Mesendoderm (in vitro differentiated cells): ENCODE measurements around the gene GAS2L2.
"Not testable (repeated sequence)": the region's sequence is repeated elsewhere in the genome, so short reads cannot be mapped to it uniquely, and the experiment has no call there.

Experiments used
- DNase-seq: peaks from one replicate; pipeline ENCODE4 v3.0.0; 2013
- H2AK5ac ChIP-seq: 2 replicates; pipeline ENCODE4 v1.6.1; 2013; ENCODE audit warnings: low read length, inconsistent platforms
- H2BK120ac ChIP-seq: 2 replicates; pipeline ENCODE4 v1.6.1; 2013; ENCODE audit warnings: low read depth, mild to moderate bottlenecking, low read length, moderate library complexity, mixed read lengths
- H2BK15ac ChIP-seq: replicated peaks from 2 replicates; pipeline ENCODE4 v1.6.1; 2013; ENCODE audit warnings: low read depth, mild to moderate bottlenecking, moderate library complexity
- H2BK5ac ChIP-seq: 2 replicates; pipeline ENCODE4 v1.6.1; 2013; ENCODE audit warnings: low read length, inconsistent platforms
- H3K18ac ChIP-seq: 2 replicates; pipeline ENCODE4 v1.6.1; 2013; ENCODE audit warnings: mild to moderate bottlenecking, low read length, mixed read lengths
- H3K23ac ChIP-seq: one replicate; pipeline ENCODE4 v1.6.1; 2013; ENCODE audit warnings: low read length
- H3K27ac ChIP-seq: 2 replicates; pipeline ENCODE4 v1.5.1; 2013; ENCODE audit warnings: low read depth, mild to moderate bottlenecking, inconsistent platforms, low read length, moderate library complexity
- H3K27me3 ChIP-seq: 2 replicates; pipeline ENCODE4 v1.6.1; 2013; ENCODE audit warnings: low read length, control low read depth, mild to moderate bottlenecking, inconsistent platforms; ENCODE audit not compliant: insufficient read depth, poor library complexity
- H3K36me3 ChIP-seq: 2 replicates; pipeline ENCODE4 v1.6.1; 2013; ENCODE audit warnings: low read length, inconsistent platforms; ENCODE audit not compliant: control insufficient read depth, insufficient read depth
- H3K4ac ChIP-seq: one replicate; pipeline ENCODE4 v1.6.1; 2013; ENCODE audit warnings: low read depth, mild to moderate bottlenecking, low read length, moderate library complexity
- H3K4me1 ChIP-seq: 2 replicates; pipeline ENCODE4 v1.6.1; 2013; ENCODE audit warnings: low read depth, low read length, inconsistent platforms; ENCODE audit not compliant: control insufficient read depth
- H3K4me2 ChIP-seq: 2 replicates; pipeline ENCODE4 v1.6.1; 2013; ENCODE audit warnings: low read length
- H3K4me3 ChIP-seq: 2 replicates; pipeline ENCODE4 v1.5.1; 2013; ENCODE audit warnings: mild to moderate bottlenecking, low read length
- H3K56ac ChIP-seq: one replicate; pipeline ENCODE4 v1.6.1; 2013; ENCODE audit warnings: low read length
- H3K79me1 ChIP-seq: 2 replicates; pipeline ENCODE4 v1.6.1; 2013; ENCODE audit warnings: low read length, inconsistent platforms
- H3K79me2 ChIP-seq: 2 replicates; pipeline ENCODE4 v1.6.1; 2013; ENCODE audit warnings: mild to moderate bottlenecking, low read length; ENCODE audit not compliant: control insufficient read depth, insufficient read depth
- H3K9ac ChIP-seq: 2 replicates; pipeline ENCODE4 v1.6.1; 2013; ENCODE audit warnings: low read length, inconsistent platforms
- H4K5ac ChIP-seq: one replicate; pipeline ENCODE4 v1.6.1; 2013; ENCODE audit warnings: low read length
- H4K8ac ChIP-seq: one replicate; pipeline ENCODE4 v1.6.1; 2013; ENCODE audit warnings: low read depth, mild to moderate bottlenecking, control low read depth, low read length, moderate library complexity
- WGBS: extraction: QIAGEN DNeasy Blood & Tissue Kit; methylation state at CpG from one replicate; pipeline ENCODE4 v1.1.7; 2013; ENCODE audit warnings: low lambda C conversion rate, missing lambda C conversion rate; ENCODE audit not compliant: insufficient coverage; ENCODE audit errors: extremely low coverage; 5-methylcytosine and 5-hydroxymethylcytosine counted together

GAS2L2 gene

DNA sequence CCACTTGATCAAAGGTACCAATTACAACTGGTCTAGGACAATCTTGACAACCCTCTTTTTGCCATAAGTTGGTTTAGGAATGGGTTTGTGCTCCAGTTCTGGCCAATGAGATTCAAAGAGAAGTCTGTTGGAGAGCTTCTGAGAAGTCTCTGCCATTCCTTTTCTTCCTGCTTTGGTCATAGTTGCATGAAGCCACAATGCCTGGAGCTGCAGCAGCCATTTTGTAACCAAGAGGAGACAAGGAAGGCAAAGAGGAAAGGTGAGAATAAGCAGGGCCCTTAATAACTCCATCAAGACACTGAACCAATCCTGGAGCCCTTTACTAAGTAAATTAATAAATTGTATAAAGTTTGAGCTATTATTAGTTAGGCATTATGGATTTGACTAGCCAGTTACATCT, 4.2 kb upstream of the GAS2L2 start:
- Histone ChIP-seq H2BK15ac (no peak overlapping the region), H2BK120ac (no peak overlapping the region), H3K27me3 (no peaks in the 10 kb centered on the region), H3K79me1 (no peaks in the 10 kb centered on the region), H3K56ac (no peak overlapping the region), H2BK5ac (no peak overlapping the region), H3K4me1 (no peaks in the 10 kb centered on the region), H3K9ac (no peak overlapping the region), H3K27ac (no peak overlapping the region), H3K23ac (no peak overlapping the region), H2AK5ac (no peak overlapping the region), H4K8ac (no peak overlapping the region), H3K36me3 (no peaks in the 10 kb centered on the region), H3K4ac (no peak overlapping the region), H4K5ac (no peak overlapping the region), H3K4me2 (no peak overlapping the region), H3K79me2 (no peaks in the 10 kb centered on the region), H3K4me3 (no peak overlapping the region), H3K18ac (no peak overlapping the region)
- DNase-seq = no peak

GRCh38 chr17:35752471-35752870, 568 bp downstream of the GAS2L2 start:
- Histone ChIP-seq H3K18ac (no peak overlapping the region), H2AK5ac (no peak overlapping the region), H3K79me2 (no peaks in the 10 kb centered on the region), H3K27ac (no peak overlapping the region), H2BK120ac (no peak overlapping the region), H3K4me3 (no peak overlapping the region), H2BK5ac (no peak overlapping the region), H3K79me1 (no peaks in the 10 kb centered on the region), H3K4me1 (no peaks in the 10 kb centered on the region), H3K27me3 (no peaks in the 10 kb centered on the region), H4K8ac (no peak overlapping the region), H2BK15ac (no peak overlapping the region), H3K4me2 (no peak overlapping the region), H3K9ac (no peak overlapping the region), H3K4ac (no peak overlapping the region), H4K5ac (no peak overlapping the region), H3K56ac (no peak overlapping the region), H3K36me3 (no peaks in the 10 kb centered on the region), H3K23ac (no peak overlapping the region)
- no peak for DNase-seq
- WGBS = no CpG with 5 or more reads among the region's 16 CpGs

GRCh38 chr17:35751541-35751940, 1.5 kb downstream of the GAS2L2 start:
- H3K79me1 ChIP-seq, H3K9ac ChIP-seq, H3K27me3 ChIP-seq, H2BK5ac ChIP-seq, H3K79me2 ChIP-seq, H3K27ac ChIP-seq, H3K18ac ChIP-seq, H4K5ac ChIP-seq, H2AK5ac ChIP-seq, H2BK15ac ChIP-seq, H2BK120ac ChIP-seq, H3K4me1 ChIP-seq, H3K4me2 ChIP-seq, H3K23ac ChIP-seq, DNase-seq, H3K4me3 ChIP-seq, H3K36me3 ChIP-seq, H3K4ac ChIP-seq, H3K56ac ChIP-seq, H4K8ac ChIP-seq: not testable (repeated sequence)
- no CpG with 5 or more reads among the region's 4 CpGs for WGBS

GRCh38 chr17:35750526-35751395, 2.3 kb downstream of the GAS2L2 start:
- H4K8ac ChIP-seq = no peak overlapping the region
- H2BK120ac ChIP-seq = no peak overlapping the region
- no peaks in the 10 kb centered on the region for H3K27me3 ChIP-seq
- H3K18ac ChIP-seq = no peak overlapping the region
- H3K4me2 ChIP-seq = no peak overlapping the region
- H2BK15ac ChIP-seq = no peak overlapping the region
- H3K56ac ChIP-seq = no peak overlapping the region
- H3K79me2 ChIP-seq = no peaks in the 10 kb centered on the region
- H3K4me3 ChIP-seq = no peak overlapping the region
- DNase-seq = no peak
- no peak overlapping the region for H2AK5ac ChIP-seq
- no peak overlapping the region for H3K9ac ChIP-seq
- no peaks in the 10 kb centered on the region for H3K4me1 ChIP-seq
- no peak overlapping the region for H3K4ac ChIP-seq
- H3K36me3 ChIP-seq = no peaks in the 10 kb centered on the region
- H2BK5ac ChIP-seq = no peak overlapping the region
- WGBS = no CpG with 5 or more reads among the region's 10 CpGs
- no peak overlapping the region for H3K27ac ChIP-seq
- no peak overlapping the region for H4K5ac ChIP-seq
- no peaks in the 10 kb centered on the region for H3K79me1 ChIP-seq
- H3K23ac ChIP-seq = no peak overlapping the region

DNA sequence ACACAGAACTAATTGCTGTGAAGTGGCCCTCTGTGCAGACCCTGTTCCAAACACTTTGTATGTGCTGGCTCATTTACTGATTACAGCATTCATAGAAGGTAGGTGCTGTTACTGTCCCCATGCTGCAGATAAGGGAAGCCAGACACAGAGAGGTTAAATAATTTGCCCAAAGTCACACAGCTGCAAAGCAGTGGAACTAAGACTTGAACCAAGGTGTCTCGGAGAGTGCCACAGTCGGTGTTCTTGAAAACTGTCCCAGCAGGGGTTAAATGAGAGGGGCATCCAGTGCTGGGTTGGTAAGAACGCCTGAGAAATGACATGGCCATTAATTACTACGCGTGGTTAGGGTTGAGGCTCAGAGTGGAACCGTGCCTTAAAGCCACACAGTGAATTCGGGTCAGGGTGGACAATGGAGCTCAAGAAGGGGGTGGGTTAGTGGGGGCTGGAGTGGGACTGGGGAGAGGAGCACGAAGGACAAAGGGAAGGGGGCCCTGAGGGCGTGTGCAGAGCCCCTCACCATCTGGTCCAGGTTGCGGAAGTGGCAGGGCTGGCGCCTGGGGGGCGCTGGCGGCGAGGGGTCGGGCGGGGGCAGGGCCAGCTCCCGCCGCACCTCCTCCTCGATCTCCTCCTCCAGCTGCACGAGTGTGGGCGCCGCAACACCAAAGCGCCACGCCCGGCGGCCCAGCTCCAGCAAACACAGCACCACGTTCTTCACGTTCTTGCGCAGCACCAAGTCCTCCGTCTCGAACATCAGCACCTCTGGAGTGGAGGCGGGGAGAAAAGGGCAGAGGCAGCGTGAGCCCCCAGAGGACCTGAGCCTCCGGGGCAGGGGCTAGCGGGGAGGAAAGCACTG, 3.3 kb downstream of the GAS2L2 start:
- H3K4me3 ChIP-seq = no peak overlapping the region
- WGBS = no CpG with 5 or more reads among the region's 35 CpGs
- no peaks in the 10 kb centered on the region for H3K4me1 ChIP-seq

More for the DNA sequence above, 3.3 kb downstream of the GAS2L2 start:
- H3K27ac ChIP-seq = no peak overlapping the region
- no peaks in the 10 kb centered on the region for H3K36me3 ChIP-seq
- H2AK5ac ChIP-seq = no peak overlapping the region
- no peak overlapping the region for H3K4ac ChIP-seq
- H2BK5ac ChIP-seq = no peak overlapping the region
- peak overlapping the region; percentile 54 for H3K56ac ChIP-seq
- no peaks in the 10 kb centered on the region for H3K27me3 ChIP-seq
- H2BK15ac ChIP-seq = no peak overlapping the region
- H3K23ac ChIP-seq = no peak overlapping the region
- H3K9ac ChIP-seq = peak overlapping the region; percentile 25
- no peak overlapping the region for H2BK120ac ChIP-seq
- H4K5ac ChIP-seq = no peak overlapping the region
- no peak overlapping the region for H3K18ac ChIP-seq
- no peaks in the 10 kb centered on the region for H3K79me2 ChIP-seq
- peak overlapping the region; percentile 4 for H3K4me2 ChIP-seq
- DNase-seq = peak; percentile 40
- no peak overlapping the region for H4K8ac ChIP-seq
- no peaks in the 10 kb centered on the region for H3K79me1 ChIP-seq
